GM12878 (cell line): ENCODE measurements around the gene TFF1. TPM values are rescaled to one million over a fixed set of nuclear protein-coding genes. Genes with fewer than 3 reads are reported as not detected.

Experiments
- ATAC-seq: fragments of 200-7000 bp; cut with Tn5 transposase; 3 replicates; pipeline ENCODE4 v1.9.1; 2020; ENCODE audit warnings: mild to moderate bottlenecking, moderate library complexity
- BruUV-seq: library from RNA; stranded (reverse); fragments of 400-500 nt; replicated peaks from 2 replicates; lab custom pipeline; 2021; lab: Mats Ljungman, UMichigan
- CTCF ChIA-PET: fragments of 300-600 bp; sonication (Branson Sonifier 250); formaldehyde crosslinking; extraction: SDS; loops from one replicate; lab custom pipeline; 2021; ENCODE audit warnings: inconsistent platforms; lab: Yijun Ruan, JAX
- POLR2A ChIA-PET: fragments of 350-600 bp; formaldehyde crosslinking; extraction: SDS; loops from one replicate; lab custom pipeline; 2021; ENCODE audit warnings: inconsistent platforms; lab: Charles Lee
- RAD21 ChIA-PET: fragments of 300-600 bp; sonication (Branson Sonifier 250); formaldehyde crosslinking; loops from one replicate; lab custom pipeline; 2023; ENCODE audit warnings: antibody characterized with exemption; ENCODE audit not compliant: unreplicated experiment; lab: Charles Lee
- SMC1A ChIA-PET: fragments of 300-600 bp; sonication (Branson Sonifier 250); formaldehyde crosslinking; loops from one replicate; lab custom pipeline; 2023; ENCODE audit not compliant: unreplicated experiment, uncharacterized antibody; lab: Charles Lee
- DNase-seq: peaks from one replicate; pipeline ENCODE4 v3.0.0-alpha.2; 2011; ENCODE audit warnings: low read depth, low spot score
- FAIRE-seq: peaks from 3 replicates; lab custom pipeline; 2011; peaks lifted over from hg19 to GRCh38; lab: Jason Lieb, UNC
- H2AFZ ChIP-seq: 2 replicates; pipeline ENCODE4 v1.6.0; 2011; ENCODE audit warnings: low read depth, low read length, control low read depth; ENCODE audit not compliant: control insufficient read depth
- H3K27ac ChIP-seq: 2 replicates; pipeline ENCODE4 v1.5.1; 2011; ENCODE audit warnings: control low read depth; ENCODE audit not compliant: control insufficient read depth, insufficient read depth
- H3K27me3 ChIP-seq, 2 experiments: replicated peaks in 1 of 2; 2 replicates each; pipeline versions ENCODE4 v1.6.0 to v1.6.1; 2011; ENCODE audit warnings: low read length in 1 of 2; ENCODE audit not compliant: control insufficient read depth in 2 of 2, insufficient read depth in 2 of 2
- H3K36me3 ChIP-seq, 2 experiments: 2 replicates each; pipeline ENCODE4 v1.5.1; 2011; ENCODE audit warnings: low read length in 1 of 2; ENCODE audit not compliant: control insufficient read depth in 2 of 2, insufficient read depth in 2 of 2
- H3K4me1 ChIP-seq: 2 replicates; pipeline ENCODE4 v1.6.1; 2011; ENCODE audit warnings: mild to moderate bottlenecking, low read length, moderate library complexity, mixed read lengths; ENCODE audit not compliant: control insufficient read depth, insufficient read depth
- H3K4me2 ChIP-seq: 2 replicates; pipeline ENCODE4 v1.6.0; 2011; ENCODE audit warnings: control low read depth; ENCODE audit not compliant: control insufficient read depth, insufficient read depth
- H3K4me3 ChIP-seq: fragments of 200-600 bp; sonication (generic); 2 replicates; pipeline ENCODE4 v1.5.1; 2016
- H3K79me2 ChIP-seq: 2 replicates; pipeline ENCODE4 v1.6.0; 2011; ENCODE audit warnings: low read length; ENCODE audit not compliant: control insufficient read depth, insufficient read depth
- H3K9ac ChIP-seq: 2 replicates; pipeline ENCODE4 v1.8.0; 2011; ENCODE audit warnings: low read length, control low read depth, mixed read lengths; ENCODE audit not compliant: control insufficient read depth, insufficient read depth
- H3K9me3 ChIP-seq: replicated peaks from 3 replicates; pipeline ENCODE4 v1.5.1; 2011; ENCODE audit warnings: mild to moderate bottlenecking, low read length; ENCODE audit not compliant: control insufficient read depth, insufficient read depth
- H4K20me1 ChIP-seq: 2 replicates; pipeline ENCODE4 v1.6.0; 2011; ENCODE audit not compliant: control insufficient read depth, insufficient read depth
- ASH2L ChIP-seq: fragments of 300-600, 200-600 bp; sonication (generic); IDR thresholded peaks from 2 replicates; pipeline ENCODE4 v1.6.1; 2017; ENCODE audit warnings: low read depth, mild to moderate bottlenecking, borderline replicate concordance
- JUNB ChIP-seq: IDR thresholded peaks from 2 replicates; pipeline ENCODE4 v1.6.1; 2016; ENCODE audit warnings: antibody characterized with exemption, mild to moderate bottlenecking
- MEF2A ChIP-seq: IDR thresholded peaks from 2 replicates; pipeline ENCODE4 v1.6.1; 2011; ENCODE audit warnings: low read depth, mild to moderate bottlenecking, low read length, moderate library complexity; ENCODE audit not compliant: insufficient read depth
- PAX8 ChIP-seq: fragments of 450-650 bp; IDR thresholded peaks from 2 replicates; pipeline ENCODE4 v1.6.1; 2017; ENCODE audit warnings: mild to moderate bottlenecking, moderate library complexity
- POLR2A ChIP-seq: IDR thresholded peaks from 2 replicates; pipeline ENCODE4 v1.6.1; 2011; ENCODE audit warnings: low read depth, mild to moderate bottlenecking, low read length
- SMAD1 ChIP-seq: fragments of 450-650 bp; IDR thresholded peaks from 2 replicates; pipeline ENCODE4 v1.6.1; 2018; ENCODE audit warnings: mild to moderate bottlenecking, low read depth; ENCODE audit not compliant: partially characterized antibody
- ZNF622 ChIP-seq: fragments of 450-650 bp; IDR thresholded peaks from 2 replicates; pipeline ENCODE4 v1.6.1; 2017; ENCODE audit warnings: mild to moderate bottlenecking, inconsistent platforms
- WGBS: methylation state at CpG from one replicate; pipeline ENCODE4 v1.1.6; 2016; ENCODE audit warnings: low lambda C conversion rate; ENCODE audit not compliant: insufficient replicate concordance, insufficient coverage; ENCODE audit errors: missing lambda C conversion rate; 5-methylcytosine and 5-hydroxymethylcytosine counted together
- in situ Hi-C: fragments of 300-500 bp; cut with MboI; formaldehyde crosslinking; loops from 9 replicates; pipeline ENCODE4 v1.14.3; 2018; ENCODE audit warnings: mixed read lengths
- intact Hi-C: fragments of 100-400 bp; cut with micrococcal nuclease; formaldehyde crosslinking; loops from one replicate; pipeline ENCODE4 v1.14.2; 2022; ENCODE audit not compliant: unreplicated experiment
- polyA plus RNA-seq, 11 experiments: library from polyadenylated mRNA; depleted of rRNA in 4 of 11; unstranded in 6 of 11; stranded (reverse) in 5 of 11; fragments of >200 nt; fragmentation: Nextera tagmentation in 4 of 11; fragmentation: Illumina TruSeq in 1 of 11; extraction: Ambion mirVana in 4 of 11; extraction: Trizol in 1 of 11; gene quantifications; 1 replicate in 1 of 11; 2 replicates in 10 of 11; pipeline versions ENCODE4 v1.2.1 to v1.2.3, GENCODE V29; 2011 to 2016; ENCODE audit warnings: inconsistent platforms in 2 of 11, missing spikeins in 2 of 11, low read depth in 1 of 11
- total RNA-seq, 4 experiments: library from RNA; depleted of rRNA in 3 of 4; stranded (reverse); fragments of >200 nt in 3 of 4; fragmentation: Illumina TruSeq in 1 of 4; extraction: Trizol in 1 of 4; gene quantifications; 2 replicates each; pipeline versions ENCODE4 v1.2.1 to v1.2.3, GENCODE V29; 2013 to 2021
- TF ChIP-seq, protein P1 (sequence below): fragments of 450-650 bp; IDR thresholded peaks from 2 replicates; pipeline ENCODE4 v1.6.1; 2017; ENCODE audit warnings: mild to moderate bottlenecking
- TF ChIP-seq, protein P2 (sequence below): fragments of 450-650 bp; IDR thresholded peaks from 2 replicates; pipeline ENCODE4 v1.6.1; 2017; ENCODE audit warnings: mild to moderate bottlenecking, moderate library complexity
- TF ChIP-seq, protein P3 (sequence below): IDR thresholded peaks from 2 replicates; pipeline ENCODE4 v1.6.1; 2012; ENCODE audit warnings: low read depth, low read length, improper control_type of control experiment
- TF ChIP-seq, protein P4 (sequence below): IDR thresholded peaks from 2 replicates; pipeline ENCODE4 v1.6.1; 2012; ENCODE audit warnings: mild to moderate bottlenecking, low read depth, low read length

TFF1 gene
- total and polyA plus RNA-seq, 10 of the 15 experiments (the other 5 are each of a cell fraction or from before 2014, with no cell fraction given), result 0.13 TPM; not detected in 9

DNA sequence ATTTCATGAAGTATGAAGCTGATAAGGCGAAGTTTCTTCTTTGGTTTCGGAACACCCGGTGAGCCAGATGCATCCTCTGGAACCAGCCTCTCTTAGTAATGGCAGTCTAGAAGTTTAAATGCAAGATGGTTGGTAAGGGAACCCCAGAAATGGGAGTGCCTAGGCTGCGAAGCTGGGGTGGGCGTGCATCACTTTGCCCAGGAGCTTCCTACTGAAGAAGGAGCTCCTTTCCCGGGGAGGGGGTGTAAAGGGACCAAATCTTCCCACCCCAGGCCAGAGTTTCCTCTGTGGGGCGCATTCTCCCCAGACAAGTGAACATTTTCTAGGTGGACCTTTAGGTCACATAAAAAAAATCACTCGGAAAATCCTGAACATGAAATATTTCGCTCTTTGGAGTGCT, 19.9 kb downstream of the TFF1 start:
- no peaks in the 10 kb centered on the region for H3K4me1 ChIP-seq
- H3K9ac ChIP-seq, result no peak overlapping the region
- H4K20me1 ChIP-seq, result no peaks in the 10 kb centered on the region
- no peaks in the 10 kb centered on the region for H3K79me2 ChIP-seq
- no peak for TF ChIP-seq JUNB
- no peak for TF ChIP-seq SMAD1
- TF ChIP-seq, protein P1, sequence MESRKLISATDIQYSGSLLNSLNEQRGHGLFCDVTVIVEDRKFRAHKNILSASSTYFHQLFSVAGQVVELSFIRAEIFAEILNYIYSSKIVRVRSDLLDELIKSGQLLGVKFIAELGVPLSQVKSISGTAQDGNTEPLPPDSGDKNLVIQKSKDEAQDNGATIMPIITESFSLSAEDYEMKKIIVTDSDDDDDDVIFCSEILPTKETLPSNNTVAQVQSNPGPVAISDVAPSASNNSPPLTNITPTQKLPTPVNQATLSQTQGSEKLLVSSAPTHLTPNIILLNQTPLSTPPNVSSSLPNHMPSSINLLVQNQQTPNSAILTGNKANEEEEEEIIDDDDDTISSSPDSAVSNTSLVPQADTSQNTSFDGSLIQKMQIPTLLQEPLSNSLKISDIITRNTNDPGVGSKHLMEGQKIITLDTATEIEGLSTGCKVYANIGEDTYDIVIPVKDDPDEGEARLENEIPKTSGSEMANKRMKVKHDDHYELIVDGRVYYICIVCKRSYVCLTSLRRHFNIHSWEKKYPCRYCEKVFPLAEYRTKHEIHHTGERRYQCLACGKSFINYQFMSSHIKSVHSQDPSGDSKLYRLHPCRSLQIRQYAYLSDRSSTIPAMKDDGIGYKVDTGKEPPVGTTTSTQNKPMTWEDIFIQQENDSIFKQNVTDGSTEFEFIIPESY, result no peak
- TF ChIP-seq MEF2A, result no peak
- TF ChIP-seq, protein P2, sequence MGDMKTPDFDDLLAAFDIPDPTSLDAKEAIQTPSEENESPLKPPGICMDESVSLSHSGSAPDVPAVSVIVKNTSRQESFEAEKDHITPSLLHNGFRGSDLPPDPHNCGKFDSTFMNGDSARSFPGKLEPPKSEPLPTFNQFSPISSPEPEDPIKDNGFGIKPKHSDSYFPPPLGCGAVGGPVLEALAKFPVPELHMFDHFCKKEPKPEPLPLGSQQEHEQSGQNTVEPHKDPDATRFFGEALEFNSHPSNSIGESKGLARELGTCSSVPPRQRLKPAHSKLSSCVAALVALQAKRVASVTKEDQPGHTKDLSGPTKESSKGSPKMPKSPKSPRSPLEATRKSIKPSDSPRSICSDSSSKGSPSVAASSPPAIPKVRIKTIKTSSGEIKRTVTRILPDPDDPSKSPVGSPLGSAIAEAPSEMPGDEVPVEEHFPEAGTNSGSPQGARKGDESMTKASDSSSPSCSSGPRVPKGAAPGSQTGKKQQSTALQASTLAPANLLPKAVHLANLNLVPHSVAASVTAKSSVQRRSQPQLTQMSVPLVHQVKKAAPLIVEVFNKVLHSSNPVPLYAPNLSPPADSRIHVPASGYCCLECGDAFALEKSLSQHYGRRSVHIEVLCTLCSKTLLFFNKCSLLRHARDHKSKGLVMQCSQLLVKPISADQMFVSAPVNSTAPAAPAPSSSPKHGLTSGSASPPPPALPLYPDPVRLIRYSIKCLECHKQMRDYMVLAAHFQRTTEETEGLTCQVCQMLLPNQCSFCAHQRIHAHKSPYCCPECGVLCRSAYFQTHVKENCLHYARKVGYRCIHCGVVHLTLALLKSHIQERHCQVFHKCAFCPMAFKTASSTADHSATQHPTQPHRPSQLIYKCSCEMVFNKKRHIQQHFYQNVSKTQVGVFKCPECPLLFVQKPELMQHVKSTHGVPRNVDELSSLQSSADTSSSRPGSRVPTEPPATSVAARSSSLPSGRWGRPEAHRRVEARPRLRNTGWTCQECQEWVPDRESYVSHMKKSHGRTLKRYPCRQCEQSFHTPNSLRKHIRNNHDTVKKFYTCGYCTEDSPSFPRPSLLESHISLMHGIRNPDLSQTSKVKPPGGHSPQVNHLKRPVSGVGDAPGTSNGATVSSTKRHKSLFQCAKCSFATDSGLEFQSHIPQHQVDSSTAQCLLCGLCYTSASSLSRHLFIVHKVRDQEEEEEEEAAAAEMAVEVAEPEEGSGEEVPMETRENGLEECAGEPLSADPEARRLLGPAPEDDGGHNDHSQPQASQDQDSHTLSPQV, result no peak
- no peak for TF ChIP-seq POLR2A
- TF ChIP-seq, protein P3, sequence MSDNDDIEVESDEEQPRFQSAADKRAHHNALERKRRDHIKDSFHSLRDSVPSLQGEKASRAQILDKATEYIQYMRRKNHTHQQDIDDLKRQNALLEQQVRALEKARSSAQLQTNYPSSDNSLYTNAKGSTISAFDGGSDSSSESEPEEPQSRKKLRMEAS, result no peak
- no peak for TF ChIP-seq ZNF622
- no peak for TF ChIP-seq ASH2L
- no peak for TF ChIP-seq PAX8
- TF ChIP-seq, protein P4, sequence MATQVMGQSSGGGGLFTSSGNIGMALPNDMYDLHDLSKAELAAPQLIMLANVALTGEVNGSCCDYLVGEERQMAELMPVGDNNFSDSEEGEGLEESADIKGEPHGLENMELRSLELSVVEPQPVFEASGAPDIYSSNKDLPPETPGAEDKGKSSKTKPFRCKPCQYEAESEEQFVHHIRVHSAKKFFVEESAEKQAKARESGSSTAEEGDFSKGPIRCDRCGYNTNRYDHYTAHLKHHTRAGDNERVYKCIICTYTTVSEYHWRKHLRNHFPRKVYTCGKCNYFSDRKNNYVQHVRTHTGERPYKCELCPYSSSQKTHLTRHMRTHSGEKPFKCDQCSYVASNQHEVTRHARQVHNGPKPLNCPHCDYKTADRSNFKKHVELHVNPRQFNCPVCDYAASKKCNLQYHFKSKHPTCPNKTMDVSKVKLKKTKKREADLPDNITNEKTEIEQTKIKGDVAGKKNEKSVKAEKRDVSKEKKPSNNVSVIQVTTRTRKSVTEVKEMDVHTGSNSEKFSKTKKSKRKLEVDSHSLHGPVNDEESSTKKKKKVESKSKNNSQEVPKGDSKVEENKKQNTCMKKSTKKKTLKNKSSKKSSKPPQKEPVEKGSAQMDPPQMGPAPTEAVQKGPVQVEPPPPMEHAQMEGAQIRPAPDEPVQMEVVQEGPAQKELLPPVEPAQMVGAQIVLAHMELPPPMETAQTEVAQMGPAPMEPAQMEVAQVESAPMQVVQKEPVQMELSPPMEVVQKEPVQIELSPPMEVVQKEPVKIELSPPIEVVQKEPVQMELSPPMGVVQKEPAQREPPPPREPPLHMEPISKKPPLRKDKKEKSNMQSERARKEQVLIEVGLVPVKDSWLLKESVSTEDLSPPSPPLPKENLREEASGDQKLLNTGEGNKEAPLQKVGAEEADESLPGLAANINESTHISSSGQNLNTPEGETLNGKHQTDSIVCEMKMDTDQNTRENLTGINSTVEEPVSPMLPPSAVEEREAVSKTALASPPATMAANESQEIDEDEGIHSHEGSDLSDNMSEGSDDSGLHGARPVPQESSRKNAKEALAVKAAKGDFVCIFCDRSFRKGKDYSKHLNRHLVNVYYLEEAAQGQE, result no peak
- TF ChIP-seq, all 136 proteins: peak for 0
- BruUV-seq, result no TSS peak
- RAD21 ChIA-PET, result no interaction called here
- SMC1A ChIA-PET, result no interaction called here
- DNase-seq (no peak), FAIRE-seq (no peak), ATAC-seq (no peak)
- CTCF ChIA-PET, result interaction anchor here (0.5 kb wide), 1 partner anchor 19 kb away, joined by 3 read pairs; no protein-coding TSS in a partner anchor
- H3K27ac ChIP-seq, result no peak overlapping the region
- no peaks in the 10 kb centered on the region for H3K27me3 ChIP-seq
- POLR2A ChIA-PET, result no interaction called here
- no peaks in the 10 kb centered on the region; the same call in 2 of the 3 replicates for H3K9me3 ChIP-seq
- H3K36me3 ChIP-seq, result no peaks in the 10 kb centered on the region
- intact Hi-C loops (no loop called here), in situ Hi-C loops (no loop called here)
- H3K4me2 ChIP-seq, result no peak overlapping the region
- no peak overlapping the region for H2AFZ ChIP-seq
- no peak overlapping the region for H3K4me3 ChIP-seq
- 49% methylated on average over 9 of the region's 9 CpGs for WGBS
